Measurements from ENCODE around the gene PLSCR4.

DNA sequence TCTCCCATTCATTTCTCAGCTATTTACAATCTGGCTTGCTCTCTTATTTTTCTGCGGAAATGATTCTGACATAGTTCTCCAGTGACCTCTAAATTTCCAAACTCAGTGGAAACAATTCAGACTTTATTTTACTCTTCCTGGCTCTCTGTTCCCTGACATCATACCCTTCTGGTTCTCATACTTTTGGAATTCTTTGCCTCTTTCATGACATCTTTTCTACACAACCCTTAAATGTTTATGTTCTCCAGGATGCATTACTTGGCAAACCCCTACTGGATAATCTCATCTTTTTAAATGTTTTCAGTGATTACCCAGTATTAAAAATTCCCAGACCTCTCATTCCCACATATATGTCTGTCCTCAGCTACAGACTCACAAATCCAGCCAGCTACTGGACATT, 23.9 kb upstream of the PLSCR4 start:
- TF ChIP-seq REST (IDR thresholded peaks at IDR 0.05; ENCODE audit: insufficient read depth in 1 of 2, low read depth in 2 of 2, low read length in 2 of 2) = no peak
- TF ChIP-seq TAF1 (IDR thresholded peaks at IDR 0.05; ENCODE audit: borderline replicate concordance, insufficient read depth, low read length) = no peak
